ENCODE measurements around the gene TEX19. TPM values are rescaled to one million over a fixed set of nuclear protein-coding genes. Genes with fewer than 3 reads are reported as not detected.

Gene TEX19
- total and polyA plus RNA-seq, 2 of the 8 experiments (the other 6 are each of a cell fraction or from before 2014, with no cell fraction given), result 0.54 to 0.80 TPM

DNA sequence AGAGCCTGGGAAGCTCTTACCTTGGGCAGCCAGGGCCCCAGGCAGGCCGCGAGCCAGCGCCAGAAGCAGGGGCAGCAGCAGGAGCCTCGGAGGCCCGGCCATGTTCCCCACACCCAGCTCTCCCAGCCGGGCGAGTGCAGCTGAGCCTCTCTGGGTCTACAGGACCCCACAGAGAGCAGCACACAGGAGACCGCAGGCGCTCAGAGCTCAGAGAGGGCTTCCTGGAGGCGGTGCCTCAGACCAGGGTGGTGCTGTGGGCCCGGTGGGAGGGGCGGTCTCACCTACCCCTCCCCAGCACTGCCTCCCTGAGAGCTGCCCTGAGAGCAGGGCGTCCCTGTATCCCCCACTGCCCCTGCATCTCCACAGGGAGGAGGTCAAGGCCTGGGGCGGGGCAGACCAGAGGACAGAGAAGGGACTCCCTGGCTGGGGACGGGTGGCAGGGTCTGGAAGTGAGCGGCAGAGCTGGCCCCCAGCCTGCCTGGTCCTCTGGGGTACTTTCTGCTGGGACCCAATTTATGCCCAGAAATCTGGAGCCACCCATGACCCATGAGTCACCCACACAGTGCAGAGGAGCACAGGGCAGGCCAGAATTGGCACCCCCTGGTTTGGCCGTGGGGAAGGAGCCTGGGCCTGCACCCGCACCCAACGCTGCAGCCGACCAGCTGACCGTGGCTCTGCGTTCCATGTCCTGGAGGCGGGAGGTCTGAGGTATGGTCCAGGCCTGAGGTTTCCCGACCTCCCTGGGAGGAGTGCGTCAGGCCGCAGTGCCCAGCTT, 41.5 kb upstream of the TEX19 start, which contains the start of gene CD7:
Gene CD7 (minus strand): TSS at position 215 of the 775 bp plus-strand sequence. CDS start 113 bp downstream, at position 102.
- peaks cover 0 to 14% of the 10 kb centered on the region in 2 experiments; a peak in 1 of 4 replicates for H3K9me3 ChIP-seq (ENCODE audit: insufficient read depth in 2 of 2, low read depth in 1 of 2, low read length in 1 of 2)
- DNase-seq (ENCODE audit: low read depth in 1 of 2, low spot score in 2 of 2), result no peak
- H3K4me1 ChIP-seq (replicated peaks in 1 of 4; ENCODE audit: control insufficient read depth in 3 of 4, insufficient read depth in 4 of 4, low read length in 3 of 4), result peaks cover 0 to 5% (median 4%) of the 10 kb centered on the region in 4 experiments; a peak in 5 of 7 replicates
- H3K4me2 ChIP-seq (ENCODE audit: insufficient read depth in 1 of 2, low read depth in 2 of 2, low read length in 2 of 2), result no peak within 1 kb of the TSS; a peak in 1 of 4 replicates
- no peaks in the 10 kb centered on the region; a peak in 3 of 7 replicates for H3K27me3 ChIP-seq (replicated peaks in 1 of 4; ENCODE audit: control insufficient read depth in 3 of 4, extremely low read depth in 1 of 4, insufficient read depth in 3 of 4, low read length in 3 of 4)
- H2AFZ ChIP-seq (ENCODE audit: low read length), result no peak within 1 kb of the TSS
- H3K79me1 ChIP-seq (ENCODE audit: low read depth, low read length), result no peaks in the 10 kb centered on the region
- TF ChIP-seq SIRT6 (IDR thresholded peaks at IDR 0.05; ENCODE audit: low read length), result no peak
- H3K79me2 ChIP-seq (ENCODE audit: control insufficient read depth in 1 of 2, insufficient read depth in 2 of 2, low read length in 2 of 2), result no peaks in the 10 kb centered on the region
- peak within 1 kb of the TSS; percentile 53 for H2AK5ac ChIP-seq (ENCODE audit: low read depth, low read length)
- 88% methylated on average over 21 of the region's 26 CpGs; no CpG with 5 or more reads in 1 of the 2 experiments for WGBS, 2 experiments (ENCODE audit: extremely low coverage in 1 of 2, insufficient coverage in 1 of 2, insufficient read length in 1 of 2, insufficient replicate concordance in 2 of 2, low coverage in 1 of 2, low lambda C conversion rate in 2 of 2, missing lambda C conversion rate in 1 of 2)
- H2BK20ac ChIP-seq (ENCODE audit: low read length), result no peak within 1 kb of the TSS
- no peak within 1 kb of the TSS for H2BK15ac ChIP-seq (ENCODE audit: low read length)
- no peak within 1 kb of the TSS for H4K5ac ChIP-seq (ENCODE audit: insufficient read length, low read depth, low read length)
- peak within 1 kb of the TSS; percentile 24; the same call in 1 of the 2 replicates for H2BK5ac ChIP-seq (ENCODE audit: low read depth, low read length)
- no peaks in the 10 kb centered on the region for H3K36me3 ChIP-seq (ENCODE audit: control insufficient read depth in 2 of 4, insufficient read depth in 4 of 4, low read length in 3 of 4)
- no peak for FAIRE-seq
- no peak within 1 kb of the TSS for H3K56ac ChIP-seq (replicated peaks; ENCODE audit: insufficient read length, low read depth, low read length)
- H3K4me3 ChIP-seq (ENCODE audit: extremely low read depth in 1 of 4, insufficient read depth in 2 of 4, low read depth in 3 of 4, low read length in 4 of 4), result no peak within 1 kb of the TSS
- H3K9ac ChIP-seq (replicated peaks in 1 of 4; ENCODE audit: extremely low read depth in 1 of 4, low read depth in 3 of 4, low read length in 3 of 4), result no peak within 1 kb of the TSS
- H4K91ac ChIP-seq (replicated peaks; ENCODE audit: insufficient read length, low read length), result peak within 1 kb of the TSS; percentile 40
- peak within 1 kb of the TSS; percentile 22; the same call in 1 of the 2 replicates for H2BK12ac ChIP-seq (ENCODE audit: low read depth, low read length)
- no peak within 1 kb of the TSS for H3K23ac ChIP-seq (ENCODE audit: insufficient read length)
- H2BK120ac ChIP-seq (replicated peaks; ENCODE audit: low read depth, low read length), result no peak within 1 kb of the TSS
- peak within 1 kb of the TSS; percentile 32; the same call in 1 of the 2 replicates for H3K18ac ChIP-seq (ENCODE audit: extremely low read depth, low read length)
- ChIA-PET CTCF (ENCODE audit: partially characterized antibody) (interaction anchor here (0.6 to 3.1 kb wide), 10 partner anchors 10 to 537 kb away, joined by 3 to 19 read pairs (median 4); partner anchors contain the start of gene SECTM1), POLR2A (ENCODE audit: partially characterized antibody) (interaction anchor here (0.8 to 1.4 kb wide), 4 partner anchors 15 to 81 kb away, joined by 3 to 6 read pairs (median 3); no protein-coding TSS in a partner anchor)
- H4K8ac ChIP-seq (ENCODE audit: extremely low read depth, insufficient read depth, low read length), result peak within 1 kb of the TSS; percentile 68
- H3K27ac ChIP-seq (ENCODE audit: low read depth, low read length), result no peak within 1 kb of the TSS
- peaks cover 0 to 11% of the 10 kb centered on the region in 2 experiments for H4K20me1 ChIP-seq (replicated peaks in 1 of 2; ENCODE audit: control insufficient read depth in 1 of 2, insufficient read depth in 2 of 2, low read length in 2 of 2)
- no peak within 1 kb of the TSS for H3K4ac ChIP-seq (replicated peaks; ENCODE audit: insufficient read length, low read depth, low read length)
- H3K14ac ChIP-seq (ENCODE audit: insufficient read length), result no peak within 1 kb of the TSS
- peaks cover 5% of the 10 kb centered on the region; the same call in 1 of the 2 replicates for H3K23me2 ChIP-seq (ENCODE audit: low read depth, low read length)
